DMS79 (cell line): ENCODE measurements around the gene P2RX3.
"Not testable (repeated sequence)": the region's sequence is repeated elsewhere in the genome, so short reads cannot be mapped to it uniquely, and the experiment has no call there.

ENCODE experiments used
- DNase-seq: peaks from one replicate; lab custom pipeline; 2025; lab: John Stamatoyannopoulos, UW

Gene P2RX3

GRCh38 chr11:57399972-57400578 lies 61.9 kb downstream of the P2RX3 start:
- DNase-seq, result no peak

- DNase-seq, result peak; percentile 11
Measured at GRCh38 chr11:57402188-57403002, 64.2 kb downstream of the P2RX3 start.

- DNase-seq, result not testable (repeated sequence)
Measured at GRCh38 chr11:57403003-57403801, 65.0 kb downstream of the P2RX3 start.

DNA sequence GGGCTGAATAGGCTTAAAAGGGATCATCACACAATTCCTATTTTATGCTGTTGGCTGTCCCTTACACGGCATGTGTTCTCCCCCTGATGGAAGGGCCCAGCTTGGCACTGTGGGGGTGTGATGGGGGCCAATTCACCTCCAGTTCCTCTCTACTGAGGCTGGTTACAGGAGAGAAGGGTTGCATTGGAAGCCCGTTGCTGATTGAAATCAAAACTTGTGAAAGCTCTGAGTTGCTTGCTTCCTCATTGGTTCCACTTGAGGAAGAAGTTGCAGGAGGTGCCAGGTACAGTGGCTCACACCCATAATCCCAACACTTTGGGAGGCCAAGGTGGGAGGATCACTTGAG lies 65.6 kb downstream of the P2RX3 start:
- no peak for DNase-seq

GRCh38 chr11:57405271-57405860 lies 67.2 kb downstream of the P2RX3 start:
- no peak for DNase-seq

DNA sequence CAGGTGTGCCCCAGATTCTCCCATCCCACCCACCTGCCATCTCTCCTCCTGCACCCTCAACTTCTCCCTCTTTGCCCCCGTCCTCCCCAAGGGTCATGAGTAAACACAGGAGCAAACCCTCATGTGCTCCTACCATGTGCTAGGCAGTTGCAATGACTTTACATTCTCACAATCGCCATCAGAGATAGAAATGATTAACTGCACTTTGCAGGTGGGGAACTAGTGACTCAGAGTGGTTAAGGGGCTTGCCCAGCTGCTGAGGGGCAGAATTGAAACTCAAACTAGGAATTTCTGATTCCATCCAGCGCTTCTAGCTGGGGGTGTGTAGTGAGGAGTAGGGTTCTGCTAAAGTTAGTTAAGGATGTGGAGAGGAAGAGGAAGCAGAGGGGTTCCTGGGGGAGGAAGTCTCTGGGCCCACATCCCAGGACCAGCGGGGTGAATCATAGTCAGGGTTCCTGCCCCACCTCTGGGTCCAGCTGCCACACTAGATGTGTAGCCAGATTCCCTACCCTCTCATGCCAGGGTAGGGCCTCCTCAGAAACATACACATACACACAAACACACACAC lies 68.3 kb downstream of the P2RX3 start:
- no peak for DNase-seq

DNA sequence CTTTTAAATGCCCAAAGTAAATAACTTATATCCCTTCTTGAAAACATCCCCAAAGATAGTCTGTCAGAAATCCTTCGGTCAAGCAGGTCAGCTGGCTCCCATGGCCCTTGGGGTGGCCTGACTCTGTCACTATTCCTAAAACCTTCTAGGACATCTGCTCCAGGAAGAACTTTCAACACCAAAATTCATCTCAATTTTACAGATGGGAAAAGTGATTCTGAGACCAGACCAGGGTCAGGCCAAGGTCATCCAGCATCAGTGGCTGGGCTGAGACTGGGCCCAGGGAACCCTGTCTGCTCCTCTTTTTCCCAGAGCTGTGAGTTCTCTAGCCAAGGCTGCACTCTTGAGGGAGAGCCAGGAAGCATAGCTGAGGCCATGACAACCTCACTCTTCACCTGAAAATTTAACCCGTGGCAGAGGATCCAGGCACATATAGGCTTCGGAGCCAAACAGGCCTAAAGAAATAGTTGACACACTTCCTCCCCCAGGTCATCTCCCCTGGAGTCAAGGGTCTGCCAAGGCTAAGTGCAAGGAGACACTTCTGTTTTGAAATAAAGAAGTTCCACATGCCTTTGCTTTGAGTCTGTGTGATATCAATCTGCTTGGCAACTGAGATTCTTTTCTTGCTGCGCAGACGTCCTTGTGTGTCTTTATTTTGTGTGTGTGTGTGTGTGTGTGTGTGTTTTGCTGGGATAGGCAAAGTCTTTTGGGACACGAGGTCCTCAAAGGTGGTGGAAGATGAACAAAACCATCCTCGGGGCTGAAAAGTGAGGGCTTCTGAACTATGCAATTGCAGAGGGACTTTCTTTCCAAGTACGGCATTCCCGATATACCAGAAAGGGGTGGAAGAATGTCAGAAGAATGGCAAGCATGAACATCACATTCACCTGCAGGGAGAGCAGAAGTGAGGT lies 69.1 kb downstream of the P2RX3 start:
- DNase-seq, result no peak

- DNase-seq, result no peak
Measured at GRCh38 chr11:57407941-57408475, 69.9 kb downstream of the P2RX3 start.

- no peak for DNase-seq
Measured at GRCh38 chr11:57408771-57409170, 70.6 kb downstream of the P2RX3 start.

DNA sequence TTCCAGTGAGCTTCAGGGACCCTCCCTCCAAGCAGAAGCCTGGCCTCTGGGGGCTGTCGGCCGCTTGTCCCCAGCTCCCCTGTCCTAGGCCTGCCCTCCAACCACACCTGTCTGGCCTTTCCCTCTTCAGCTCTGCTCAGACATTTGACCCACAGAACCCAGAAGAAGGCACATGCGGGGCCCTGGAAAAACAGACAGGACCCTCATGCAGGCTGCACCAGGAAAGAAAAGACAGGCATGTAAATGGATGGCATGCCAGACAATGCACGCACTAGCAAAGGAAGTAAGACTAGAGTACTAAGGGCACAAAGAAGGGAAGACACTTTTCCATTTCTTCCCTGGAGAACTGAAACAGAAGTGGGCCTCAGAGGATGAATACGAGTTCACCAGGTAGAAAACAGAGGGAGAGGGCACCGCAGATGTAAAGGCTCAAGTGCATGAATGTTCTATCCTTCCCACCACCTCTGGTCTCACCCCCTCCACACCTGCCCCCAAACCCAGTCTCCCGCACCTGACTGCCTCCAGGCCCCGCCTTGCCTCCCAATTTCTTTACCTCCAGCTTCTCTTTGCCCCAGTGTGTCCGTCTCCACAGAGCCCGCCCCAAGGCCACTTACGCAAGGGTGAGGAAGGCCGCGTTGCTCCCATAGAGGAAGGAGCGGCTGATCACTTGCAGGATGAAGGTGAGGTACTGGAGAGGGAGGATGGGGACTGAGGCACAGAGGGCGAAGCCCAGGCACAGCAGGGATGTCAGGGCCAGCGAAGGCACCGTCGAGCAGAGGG lies 71.4 kb downstream of the P2RX3 start:
- DNase-seq, result no peak

DNA sequence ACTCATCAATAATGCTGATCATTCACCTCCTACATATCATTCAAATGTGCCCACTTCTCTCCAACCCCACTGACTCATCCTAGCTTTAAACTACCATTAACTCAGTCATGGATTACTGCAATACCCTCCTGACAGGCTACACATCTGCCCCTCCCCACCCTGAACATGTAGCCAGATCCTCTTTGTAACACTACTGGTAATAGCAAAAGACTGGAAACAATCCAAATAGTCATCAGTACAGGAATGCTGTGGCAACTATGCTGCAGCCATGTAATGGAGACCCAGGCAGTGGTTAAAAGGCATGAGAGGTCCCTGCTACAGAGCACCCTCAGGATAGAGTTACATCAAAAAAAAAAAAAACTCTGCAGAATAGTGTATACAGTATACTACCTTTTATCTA lies 72.1 kb downstream of the P2RX3 start:
- DNase-seq, result no peak

- no peak for DNase-seq
Measured at GRCh38 chr11:57413681-57414080, 75.5 kb downstream of the P2RX3 start.

DNA sequence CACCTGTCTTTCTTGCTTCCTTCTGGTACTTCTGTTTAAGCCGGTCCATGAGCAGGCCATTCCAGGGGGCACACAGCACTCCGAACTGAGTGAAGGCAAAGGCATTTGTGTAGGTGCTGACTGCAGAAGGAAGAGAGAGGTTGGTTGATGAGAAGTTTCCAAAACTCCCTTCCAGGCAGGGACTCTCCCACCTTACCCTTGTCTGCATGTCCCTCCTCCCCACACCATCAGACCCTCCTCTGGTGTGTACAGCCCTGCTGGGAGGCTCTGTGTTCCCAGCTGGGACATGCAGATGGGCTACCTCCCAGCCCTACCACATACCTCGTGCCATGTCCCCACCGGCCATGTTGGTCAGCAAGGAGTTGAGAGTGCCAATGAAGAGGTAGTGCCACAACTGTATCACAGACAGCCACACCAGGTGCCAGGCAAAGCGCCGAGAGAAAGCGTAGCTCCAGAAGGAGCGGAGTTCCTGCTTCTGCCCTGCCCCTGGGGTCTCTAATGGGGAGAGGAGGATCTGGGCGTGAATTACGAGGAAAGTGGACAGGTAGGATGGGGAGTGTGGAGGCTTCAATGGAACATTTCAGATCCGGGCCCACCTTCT lies 76.6 kb downstream of the P2RX3 start:
- DNase-seq, result no peak

DNA sequence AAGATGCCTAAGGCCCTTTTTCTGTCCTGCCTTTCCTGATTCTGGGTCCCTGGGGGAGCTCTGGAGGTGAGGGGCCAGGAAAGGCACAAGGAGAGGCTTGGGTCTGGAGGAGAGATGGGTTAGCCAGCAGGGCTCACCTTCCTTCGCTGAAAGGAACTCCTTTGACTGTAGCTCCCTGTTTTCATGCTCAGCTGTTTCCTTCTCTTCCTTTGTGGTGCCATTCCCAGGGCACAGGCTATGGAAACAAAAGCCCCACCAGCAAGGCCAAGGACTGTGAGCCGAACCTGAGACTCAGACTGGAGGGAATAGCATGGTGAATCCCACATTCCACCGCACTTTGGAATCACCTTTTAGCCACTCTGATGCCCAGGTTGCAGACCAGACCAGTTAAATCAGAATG lies 78.3 kb downstream of the P2RX3 start:
- no peak for DNase-seq

DNA sequence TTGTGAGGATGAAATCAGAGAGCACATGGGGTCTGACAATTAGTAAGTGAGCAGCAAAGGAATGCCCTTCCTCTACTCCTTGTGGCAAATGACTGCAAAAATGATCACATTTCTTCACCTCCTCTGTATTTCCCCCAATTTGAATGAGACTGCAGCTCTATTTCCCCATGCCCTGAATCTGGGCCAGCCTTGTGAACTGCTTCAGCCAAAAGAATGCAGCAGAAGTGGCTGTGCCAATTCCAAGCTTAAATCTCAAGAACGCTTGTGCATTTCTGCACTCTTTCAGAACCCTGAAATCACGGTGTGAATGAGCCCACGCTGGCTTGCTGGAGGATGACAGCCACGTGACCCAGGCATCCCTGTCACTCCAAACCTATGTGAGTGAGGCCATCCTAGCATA lies 78.9 kb downstream of the P2RX3 start:
- DNase-seq, result no peak

DNA sequence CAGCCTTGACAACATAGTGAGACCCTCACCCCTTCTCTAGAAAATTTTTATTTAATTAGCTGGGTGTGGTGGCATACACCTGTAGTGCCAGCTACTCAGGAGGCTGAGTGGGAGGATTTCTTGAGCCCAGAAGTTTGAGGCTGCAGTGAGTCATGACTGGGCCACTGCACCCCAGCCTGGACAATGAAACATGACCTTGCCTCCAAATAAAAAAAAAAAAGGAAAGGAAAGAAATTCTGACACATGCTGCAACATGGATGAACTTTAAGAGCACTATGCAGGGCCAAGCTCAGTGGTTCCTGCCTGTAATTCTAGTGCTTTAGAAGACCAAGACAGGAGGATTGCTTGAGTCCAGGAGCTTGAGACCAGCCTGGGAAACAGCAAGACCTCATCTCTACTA lies 80.0 kb downstream of the P2RX3 start:
- DNase-seq, result no peak

GRCh38 chr11:57419146-57419545 lies 81.0 kb downstream of the P2RX3 start:
- DNase-seq, result no peak

DNA sequence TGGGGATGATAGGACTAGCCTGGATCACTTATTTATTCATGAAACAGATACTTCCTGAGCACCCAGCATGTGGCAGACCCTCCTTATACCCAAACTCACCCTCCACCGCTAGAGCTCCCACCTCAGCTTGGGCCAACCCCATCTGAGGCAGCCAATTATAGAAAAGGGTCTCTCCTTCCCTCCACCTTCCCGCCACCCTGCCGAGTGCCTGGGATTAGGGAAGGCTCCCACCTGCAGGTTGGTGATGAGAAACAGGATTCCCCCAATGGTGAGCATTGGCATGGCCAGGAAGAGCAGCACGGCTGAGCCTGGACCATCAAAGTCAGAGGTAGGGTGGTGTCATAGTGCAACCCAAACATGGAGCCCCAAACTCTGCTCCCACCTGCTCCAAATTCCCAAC lies 82.9 kb downstream of the P2RX3 start:
- no peak for DNase-seq

- DNase-seq, result no peak
Measured at GRCh38 chr11:57421805-57422204, 83.7 kb downstream of the P2RX3 start.
